CD4-positive, alpha-beta T cell treated with Interleukin-1 beta for 1 hour (primary cell): ENCODE results near the gene DACH2.

Experiments used
- DNase-seq, 2 donors: peaks; one replicate each; pipeline ENCODE4 v3.0.0-alpha.2; 2020 to 2022

Gene DACH2

GRCh38 chrX:86329174-86329573 lies 180.9 kb downstream of the DACH2 start:
- DNase-seq, result no peak

- DNase-seq, result no peak
Observed at GRCh38 chrX:86348669-86349068, 200.4 kb downstream of the DACH2 start.

GRCh38 chrX:86349115-86349514 lies 200.9 kb downstream of the DACH2 start:
- no peak for DNase-seq

GRCh38 chrX:86369847-86370630 lies 221.8 kb downstream of the DACH2 start:
- no peak for DNase-seq

GRCh38 chrX:86370927-86371326 lies 222.7 kb downstream of the DACH2 start:
- DNase-seq, result no peak

- no peak for DNase-seq
Observed at GRCh38 chrX:86379209-86379608, 231.0 kb downstream of the DACH2 start.

- no peak for DNase-seq
Observed at GRCh38 chrX:86383681-86384540, 235.7 kb downstream of the DACH2 start.

- no peak for DNase-seq
Observed at GRCh38 chrX:86407371-86407770, 259.1 kb downstream of the DACH2 start.

GRCh38 chrX:86421771-86422170 lies 273.5 kb downstream of the DACH2 start:
- DNase-seq, result no peak

- no peak for DNase-seq
Observed at GRCh38 chrX:86436116-86436515, 287.9 kb downstream of the DACH2 start.

GRCh38 chrX:86455495-86455894 lies 307.2 kb downstream of the DACH2 start:
- DNase-seq, result no peak

GRCh38 chrX:86460760-86461159 lies 312.5 kb downstream of the DACH2 start:
- no peak for DNase-seq

- no peak for DNase-seq
Observed at GRCh38 chrX:86504297-86504696, 356.0 kb downstream of the DACH2 start.

- DNase-seq, result no peak
Observed at GRCh38 chrX:86507331-86507730, 359.1 kb downstream of the DACH2 start.

GRCh38 chrX:86579777-86580176 lies 431.5 kb downstream of the DACH2 start:
- no peak for DNase-seq

GRCh38 chrX:86604607-86605006 lies 456.4 kb downstream of the DACH2 start:
- DNase-seq, result no peak

- no peak for DNase-seq
Observed at GRCh38 chrX:86696951-86697350, 548.7 kb downstream of the DACH2 start.

GRCh38 chrX:86711531-86712180 lies 563.4 kb downstream of the DACH2 start:
- no peak for DNase-seq

- DNase-seq, result no peak
Observed at GRCh38 chrX:86714441-86714840, 566.2 kb downstream of the DACH2 start.

- DNase-seq, result no peak
Observed at GRCh38 chrX:86724277-86724676, 576.0 kb downstream of the DACH2 start.

GRCh38 chrX:86747091-86747490 lies 598.8 kb downstream of the DACH2 start:
- no peak for DNase-seq

GRCh38 chrX:86805241-86805640 lies 657.0 kb downstream of the DACH2 start:
- no peak for DNase-seq

- DNase-seq, result no peak
Observed at GRCh38 chrX:86806786-86807185, 658.5 kb downstream of the DACH2 start.

- no peak for DNase-seq
Observed at GRCh38 chrX:86809651-86810050, 661.4 kb downstream of the DACH2 start.
